ENCODE measurements around the gene CCDC12. TPM values are rescaled to one million over a fixed set of nuclear protein-coding genes. Genes with fewer than 3 reads are reported as not detected.

CCDC12 gene
- total and polyA plus RNA-seq, 2 donors (not counting 1 experiment from before 2014, with no cell fraction given), result 84.0 to 97.3 TPM

GRCh38 chr3:46901591-46902187 is 74.9 kb downstream of the CCDC12 start:
- Mint-ChIP-seq H3K27ac (no peak overlapping the region), H3K4me1 (peaks cover 9% of the 10 kb centered on the region), H3K9me3 (ENCODE audit: insufficient read depth) (no peaks in the 10 kb centered on the region), H3K27me3 (peaks cover 12% of the 10 kb centered on the region), H3K4me3 (no peak overlapping the region)
- TF ChIP-seq CTCF (IDR thresholded peaks at IDR 0.05), result no peak
- H3K9ac ChIP-seq (ENCODE audit: low read length), result no peak overlapping the region
- no peak overlapping the region for H2AFZ ChIP-seq (ENCODE audit: insufficient read depth, low read depth, low read length, poor library complexity, severe bottlenecking)
- no peak overlapping the region for H3K4me2 ChIP-seq (replicated peaks; ENCODE audit: low read depth, low read length, poor library complexity, severe bottlenecking)
- no peaks in the 10 kb centered on the region for H3K9me3 ChIP-seq (ENCODE audit: control extremely low read depth in 1 of 3, control insufficient read depth in 2 of 3, insufficient read depth in 1 of 3, low read length in 2 of 3)
- ChIA-PET POLR2A (no interaction called here), CTCF (interaction anchor here (4.2 kb wide), 1 partner anchor 8 kb away, joined by 17 read pairs; no protein-coding TSS in a partner anchor)
- no peak overlapping the region for H3K4me3 ChIP-seq (ENCODE audit: control extremely low read depth in 1 of 5, extremely low read depth in 1 of 5, insufficient read depth in 1 of 5, low read depth in 2 of 5, low read length in 4 of 5)
- DNase-seq (no peak), ATAC-seq (ENCODE audit: low read depth) (no peak)
- intact Hi-C loops (cut with micrococcal nuclease), result no loop called here
- H3K27me3 ChIP-seq (replicated peaks in 1 of 4; ENCODE audit: control extremely low read depth in 1 of 4, control insufficient read depth in 3 of 4, insufficient read depth in 4 of 4, low read length in 3 of 4), result peaks cover 0 to 21% (median 4%) of the 10 kb centered on the region in 4 experiments
- WGBS (ENCODE audit: insufficient coverage), result 95% methylated on average over 17 of the region's 17 CpGs
- H3K4me1 ChIP-seq (ENCODE audit: control insufficient read depth in 2 of 2, insufficient read depth in 2 of 2, low read length in 2 of 2), result peaks cover 9 to 10% of the 10 kb centered on the region in 2 donors
- no peaks in the 10 kb centered on the region for H3K79me2 ChIP-seq (ENCODE audit: control insufficient read depth, insufficient read depth, low read length)
- no peaks in the 10 kb centered on the region for H4K20me1 ChIP-seq (ENCODE audit: control insufficient read depth, insufficient read depth, low read length, poor library complexity, severe bottlenecking)
- H3K27ac ChIP-seq (ENCODE audit: low read length in 2 of 2), result no peak overlapping the region
- H3K36me3 ChIP-seq (replicated peaks in 1 of 2; ENCODE audit: control extremely low read depth in 1 of 2, control insufficient read depth in 1 of 2, extremely low read depth in 1 of 2, insufficient read depth in 2 of 2, low read length in 1 of 2), result no peaks in the 10 kb centered on the region

- H3K4me2 ChIP-seq (replicated peaks; ENCODE audit: low read depth, low read length, poor library complexity, severe bottlenecking), result no peak overlapping the region
- POLR2A ChIA-PET, result no interaction called here
Observed at GRCh38 chr3:46901061-46901460, 75.5 kb downstream of the CCDC12 start.

More at GRCh38 chr3:46901061-46901460, 75.5 kb downstream of the CCDC12 start:
- H3K9me3 Mint-ChIP-seq (ENCODE audit: insufficient read depth), result no peaks in the 10 kb centered on the region
- no peak for DNase-seq
- intact Hi-C loops (cut with micrococcal nuclease), result no loop called here
- H3K4me1 Mint-ChIP-seq, result peaks cover 9% of the 10 kb centered on the region
- ATAC-seq (ENCODE audit: low read depth), result no peak
- H3K9me3 ChIP-seq (ENCODE audit: control extremely low read depth in 1 of 3, control insufficient read depth in 2 of 3, insufficient read depth in 1 of 3, low read length in 2 of 3), result no peaks in the 10 kb centered on the region
- H3K79me2 ChIP-seq (ENCODE audit: control insufficient read depth, insufficient read depth, low read length), result no peaks in the 10 kb centered on the region
- peaks cover 9 to 10% of the 10 kb centered on the region in 2 donors for H3K4me1 ChIP-seq (ENCODE audit: control insufficient read depth in 2 of 2, insufficient read depth in 2 of 2, low read length in 2 of 2)
- no peak overlapping the region for H3K27ac Mint-ChIP-seq
- no peak overlapping the region for H3K4me3 Mint-ChIP-seq
- peaks cover 0 to 21% (median 4%) of the 10 kb centered on the region in 4 experiments for H3K27me3 ChIP-seq (replicated peaks in 1 of 4; ENCODE audit: control extremely low read depth in 1 of 4, control insufficient read depth in 3 of 4, insufficient read depth in 4 of 4, low read length in 3 of 4)
- no peak overlapping the region for H2AFZ ChIP-seq (ENCODE audit: insufficient read depth, low read depth, low read length, poor library complexity, severe bottlenecking)
- CTCF ChIA-PET, result interaction anchor here (1.3 to 4.2 kb wide), 2 partner anchors 8 to 10 kb away, joined by 5 to 17 read pairs; no protein-coding TSS in a partner anchor
- H3K4me3 ChIP-seq (ENCODE audit: control extremely low read depth in 1 of 5, extremely low read depth in 1 of 5, insufficient read depth in 1 of 5, low read depth in 2 of 5, low read length in 4 of 5), result no peak overlapping the region
- H3K27ac ChIP-seq (ENCODE audit: low read length in 2 of 2), result no peak overlapping the region
- WGBS (ENCODE audit: insufficient coverage), result 89% methylated on average over 3 of the region's 3 CpGs
- H3K27me3 Mint-ChIP-seq, result peaks cover 15% of the 10 kb centered on the region
- TF ChIP-seq CTCF (IDR thresholded peaks at IDR 0.05), result no peak
- TF ChIP-seq EZH2 (IDR thresholded peaks at IDR 0.05; ENCODE audit: borderline replicate concordance, insufficient read depth, low read depth, low read length, poor library complexity, severe bottlenecking), result no peak
- H3K9ac ChIP-seq (ENCODE audit: low read length), result no peak overlapping the region
- H3K36me3 ChIP-seq (replicated peaks in 1 of 2; ENCODE audit: control extremely low read depth in 1 of 2, control insufficient read depth in 1 of 2, extremely low read depth in 1 of 2, insufficient read depth in 2 of 2, low read length in 1 of 2), result no peaks in the 10 kb centered on the region
- H4K20me1 ChIP-seq (ENCODE audit: control insufficient read depth, insufficient read depth, low read length, poor library complexity, severe bottlenecking), result no peaks in the 10 kb centered on the region

All from B cell (primary cell).